Right kidney (tissue), 1 donor: ENCODE results near the gene SAMD4A.

ENCODE experiments used
- DNase-seq: peaks from one replicate; pipeline ENCODE4 v3.0.0-alpha.2; 2016

The SAMD4A gene

DNA sequence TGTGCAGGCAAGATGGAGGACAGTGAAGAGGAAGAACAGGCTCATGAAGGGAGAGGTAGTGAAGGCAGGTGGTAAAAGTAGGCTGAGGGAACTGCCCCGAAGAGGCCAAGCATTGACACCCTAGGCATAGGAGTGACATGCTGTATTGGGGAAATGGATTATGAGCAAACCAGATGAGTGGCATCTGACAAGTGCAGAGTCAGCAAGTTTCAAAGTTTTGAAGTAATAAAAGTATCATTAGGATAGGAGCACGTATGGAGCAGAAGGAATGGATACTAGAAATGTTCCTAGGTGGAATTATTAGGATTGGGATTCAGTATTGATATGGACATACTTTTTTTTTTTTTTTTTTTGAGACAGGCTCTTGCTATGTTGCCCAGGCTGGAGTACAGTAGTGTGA is 139.8 kb downstream of the SAMD4A start:
- DNase-seq = no peak

DNA sequence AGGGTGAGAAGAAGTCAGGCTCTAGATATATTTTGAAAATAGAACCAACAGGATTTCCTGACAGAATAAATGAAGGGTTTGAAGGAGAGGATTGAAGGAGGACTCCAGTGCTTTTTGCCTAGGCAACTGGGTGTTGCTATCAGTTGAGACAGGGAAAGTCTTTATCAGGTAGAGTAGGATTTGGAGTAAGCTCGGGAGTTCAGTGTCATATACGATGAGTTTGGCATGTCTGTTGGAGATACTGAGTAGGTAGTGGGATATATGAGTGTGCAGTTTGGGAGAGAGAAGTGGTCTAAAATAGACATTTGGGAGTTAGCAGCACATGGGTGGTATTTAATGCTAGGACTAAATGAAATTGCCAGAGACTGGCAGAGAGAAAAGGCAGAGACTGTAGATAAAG is 141.2 kb downstream of the SAMD4A start:
- DNase-seq = no peak

DNA sequence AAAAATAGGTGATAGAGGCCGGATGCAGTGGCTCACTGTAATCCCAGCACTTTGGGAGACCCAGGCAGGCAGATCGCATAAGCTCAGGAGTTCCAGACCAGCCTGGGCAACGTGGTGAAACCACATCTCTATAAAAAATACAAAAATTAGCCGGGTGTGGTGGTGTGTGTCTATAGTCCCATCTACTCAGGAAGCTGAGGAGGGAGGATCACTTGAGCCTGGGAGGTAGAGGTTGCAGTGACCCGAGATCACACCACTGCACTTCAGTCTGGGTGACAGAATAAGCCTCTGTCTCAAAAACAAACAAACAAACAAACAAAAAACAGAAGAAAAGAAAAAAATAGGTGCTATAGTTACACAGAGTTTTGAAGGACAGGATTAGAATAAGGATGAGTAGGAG is 142.1 kb downstream of the SAMD4A start:
- no peak for DNase-seq

DNA sequence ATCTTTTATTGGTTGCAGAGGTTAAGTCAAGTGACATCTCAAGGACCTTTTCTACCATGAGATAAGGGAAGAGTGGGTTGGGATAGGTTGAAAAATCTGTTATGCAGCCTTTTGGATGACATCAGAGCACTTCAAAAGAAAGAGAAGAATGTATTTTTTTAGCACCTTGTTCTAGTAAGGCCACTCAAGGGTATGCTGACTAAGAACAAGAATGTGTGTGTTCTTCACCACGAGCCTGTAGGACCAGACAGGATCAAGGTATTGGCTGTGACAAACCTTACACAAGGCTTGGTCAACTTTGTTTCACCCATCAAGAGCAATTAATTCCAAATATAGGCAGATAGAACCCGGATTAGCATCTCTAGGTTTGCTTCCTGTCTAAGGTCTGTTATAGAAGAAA is 142.5 kb downstream of the SAMD4A start:
- no peak for DNase-seq

DNA sequence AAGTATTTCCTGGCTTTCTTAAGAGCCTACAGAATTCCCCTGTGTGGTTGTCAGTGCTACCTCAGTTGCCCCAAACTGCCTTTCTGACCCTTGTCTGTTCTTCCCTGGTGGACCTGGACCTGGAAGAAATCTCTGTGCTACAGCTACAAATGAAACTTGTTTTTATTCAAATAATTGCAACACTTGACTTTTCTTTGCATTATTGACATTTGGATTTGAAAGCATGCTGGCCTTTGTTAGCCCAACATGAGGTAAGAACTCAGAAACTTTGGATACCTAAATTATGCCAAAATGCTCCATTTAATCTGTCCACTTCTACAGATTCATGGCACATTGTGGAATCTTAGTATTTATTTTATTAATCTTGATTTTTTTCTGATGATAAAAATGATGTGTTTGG is 142.9 kb downstream of the SAMD4A start:
- DNase-seq = no peak

DNA sequence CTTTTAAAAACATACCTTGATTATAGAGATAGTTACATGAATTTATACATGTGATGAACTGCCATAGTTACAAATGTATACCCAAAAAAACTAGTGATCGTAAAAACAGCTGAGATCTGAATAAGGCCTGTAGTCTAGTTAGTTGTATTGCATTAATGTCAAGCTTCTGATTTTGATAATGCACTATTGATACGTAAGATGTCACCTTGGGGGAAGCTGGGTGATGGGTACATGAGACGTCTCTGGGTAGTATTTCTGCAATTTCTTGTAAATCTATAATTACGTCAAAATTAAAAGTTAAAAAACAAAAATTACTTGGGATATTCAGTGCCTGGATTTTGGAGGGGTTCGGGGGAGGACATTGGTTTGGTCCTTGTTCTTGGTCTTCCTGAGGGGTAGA is 144.4 kb downstream of the SAMD4A start:
- DNase-seq = no peak

DNA sequence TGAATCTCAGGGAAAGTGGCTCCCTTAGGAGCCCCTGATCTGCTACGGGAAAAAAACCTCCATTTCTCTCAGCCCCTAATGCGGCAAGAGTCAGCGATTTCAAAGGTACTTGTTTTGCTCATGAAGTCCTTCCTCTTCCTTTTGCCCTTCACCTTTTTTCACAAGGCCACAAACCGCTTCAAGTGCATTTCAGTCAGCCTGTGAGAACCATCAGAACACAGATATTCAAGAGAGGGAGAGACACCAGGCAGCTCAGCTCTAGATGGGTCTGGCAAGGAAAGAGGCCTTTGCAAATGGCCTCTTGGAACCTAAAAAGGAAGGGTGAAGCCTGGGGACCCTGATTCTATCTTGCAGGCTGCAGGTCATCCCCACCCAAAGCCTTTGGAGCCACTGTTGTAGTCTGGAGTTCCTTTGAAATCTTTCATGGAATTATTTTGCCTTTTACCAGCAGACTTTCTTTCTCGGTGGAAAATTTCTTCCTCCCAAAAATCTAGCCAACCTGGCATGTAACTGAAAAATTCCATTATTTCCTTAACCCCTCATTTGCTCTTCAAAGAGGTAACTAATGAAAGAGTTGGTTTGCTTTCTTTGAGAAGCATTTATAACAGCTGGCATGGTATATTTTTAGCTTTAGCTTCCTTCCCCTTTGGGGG is 145.0 kb downstream of the SAMD4A start:
- no peak for DNase-seq

DNA sequence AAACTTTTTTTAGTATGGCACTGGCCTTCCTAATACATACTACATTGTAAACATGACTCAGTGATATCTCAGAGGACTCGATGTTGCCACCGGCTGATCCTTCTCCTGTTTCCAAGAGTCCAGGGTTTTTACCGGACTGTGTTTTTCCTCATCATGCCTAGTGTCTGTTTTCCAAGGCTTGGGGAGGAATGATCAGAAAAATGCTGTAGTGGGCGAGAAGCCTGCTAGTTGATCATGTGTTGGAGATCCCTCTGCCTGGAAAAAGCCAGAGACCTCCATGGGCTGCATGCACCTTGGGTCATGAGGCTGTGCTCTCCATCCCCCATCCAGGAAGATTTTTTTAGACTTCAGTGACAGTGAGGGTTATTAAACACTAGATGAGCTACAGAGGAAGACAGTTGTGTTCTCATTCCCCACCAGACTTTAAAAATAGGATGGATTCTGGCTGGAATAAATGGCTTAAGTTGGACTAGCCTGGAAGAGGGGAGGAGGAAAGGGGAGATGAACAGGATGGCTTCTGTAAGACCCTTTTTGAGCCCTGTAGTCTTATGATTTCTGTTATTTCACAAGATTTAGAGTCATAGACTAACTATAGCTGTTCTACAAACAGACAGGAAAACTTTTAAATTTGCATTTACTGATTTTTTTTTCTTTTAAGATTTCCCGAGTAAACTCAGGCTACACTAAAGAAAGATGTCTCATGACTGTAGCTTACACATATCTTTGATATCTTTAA is 145.7 kb downstream of the SAMD4A start:
- DNase-seq = no peak

DNA sequence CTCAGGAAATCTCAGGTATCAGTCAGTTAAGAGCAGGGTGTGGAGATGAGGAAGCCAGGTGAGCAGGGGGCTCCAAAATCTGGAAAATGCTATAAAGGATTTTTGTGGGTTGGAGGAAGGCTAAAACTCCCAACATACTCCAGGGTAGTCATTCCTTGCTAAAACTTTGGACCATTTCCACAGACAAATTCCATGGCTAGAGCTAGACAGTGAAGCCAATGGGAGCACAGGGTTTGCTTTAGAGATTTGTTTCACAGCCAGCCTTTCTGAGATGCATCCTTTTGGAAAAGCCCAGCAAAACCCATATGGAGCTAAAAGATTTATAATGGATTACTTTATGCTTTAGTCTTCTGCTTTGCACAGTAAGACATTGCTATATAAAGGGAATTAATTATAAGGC is 146.5 kb downstream of the SAMD4A start:
- no peak for DNase-seq

DNA sequence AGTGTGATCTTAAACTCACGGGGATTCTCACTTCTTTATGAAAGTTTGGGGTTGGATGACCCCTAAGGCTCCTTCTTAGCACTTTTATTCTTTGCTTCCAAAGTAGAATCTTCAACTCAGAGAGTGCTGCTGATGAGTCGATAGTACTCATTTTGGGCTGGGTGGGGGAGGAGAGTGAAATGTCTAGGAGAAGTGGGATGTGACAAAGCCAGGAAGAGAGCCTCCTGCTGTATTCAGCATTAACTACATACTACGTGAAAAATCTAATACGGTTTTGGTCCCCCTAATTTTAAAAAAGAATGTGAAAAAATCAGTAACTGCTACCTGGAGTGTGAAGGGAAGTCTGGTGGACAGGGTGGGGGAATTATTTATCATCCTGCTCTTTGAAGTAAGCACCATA is 148.3 kb downstream of the SAMD4A start:
- DNase-seq = no peak

DNA sequence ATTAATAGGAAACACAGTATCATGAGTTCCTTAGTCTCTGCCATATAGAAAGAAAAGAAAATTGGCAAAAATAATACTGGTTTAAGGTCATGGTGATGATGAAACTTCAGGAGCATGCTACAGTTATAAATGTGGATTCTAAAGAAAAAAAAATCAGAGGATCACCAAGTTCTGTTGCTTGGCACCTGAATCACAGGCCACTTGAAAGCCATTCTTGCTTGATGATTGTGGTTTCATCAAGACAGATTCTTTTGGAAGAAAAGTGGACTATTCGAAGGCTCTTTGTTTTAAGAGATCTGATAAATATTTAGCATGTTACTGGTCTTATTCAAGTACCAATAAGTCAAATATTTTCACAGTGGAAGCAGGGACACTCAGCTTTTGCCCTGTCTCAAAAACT is 148.9 kb downstream of the SAMD4A start:
- DNase-seq = no peak

DNA sequence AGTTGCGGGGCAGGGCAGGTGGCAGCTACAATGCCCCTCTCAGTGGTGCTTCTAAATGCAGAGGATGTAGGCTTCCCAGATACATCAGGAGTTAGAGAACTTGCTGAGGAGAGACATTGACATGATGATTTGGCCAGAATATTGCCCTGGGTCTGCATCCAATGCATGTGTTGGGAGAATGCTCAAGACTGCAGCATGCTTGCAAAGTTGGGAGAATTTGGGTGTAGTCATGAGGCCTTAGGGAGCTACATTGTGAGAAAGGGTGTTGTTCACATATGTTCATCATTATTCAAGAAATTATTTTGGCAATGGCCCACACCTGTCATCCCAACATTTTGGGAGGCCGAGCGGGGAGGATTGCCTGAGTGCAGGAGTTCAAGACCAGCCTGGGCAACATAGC is 149.9 kb downstream of the SAMD4A start:
- DNase-seq = no peak

DNA sequence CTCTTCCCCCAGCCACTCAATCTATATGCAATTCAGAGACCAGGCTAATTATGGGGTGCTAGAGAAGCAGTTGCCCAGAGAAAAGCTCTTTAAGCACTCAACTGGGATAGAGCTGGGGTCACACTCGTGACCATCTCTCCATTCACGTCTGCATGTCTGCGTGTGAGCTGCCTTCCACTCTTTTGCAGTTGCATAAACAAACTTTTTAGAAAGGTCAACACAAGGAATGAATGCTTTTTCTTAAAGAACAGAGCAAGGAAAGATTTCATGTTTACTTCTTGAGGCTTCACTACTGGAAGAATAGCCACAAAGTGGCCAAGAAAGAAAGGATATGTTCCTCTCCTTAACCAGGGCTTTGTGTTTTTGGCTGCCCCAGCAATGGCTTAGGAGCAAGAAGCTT is 151.1 kb downstream of the SAMD4A start:
- DNase-seq = no peak

DNA sequence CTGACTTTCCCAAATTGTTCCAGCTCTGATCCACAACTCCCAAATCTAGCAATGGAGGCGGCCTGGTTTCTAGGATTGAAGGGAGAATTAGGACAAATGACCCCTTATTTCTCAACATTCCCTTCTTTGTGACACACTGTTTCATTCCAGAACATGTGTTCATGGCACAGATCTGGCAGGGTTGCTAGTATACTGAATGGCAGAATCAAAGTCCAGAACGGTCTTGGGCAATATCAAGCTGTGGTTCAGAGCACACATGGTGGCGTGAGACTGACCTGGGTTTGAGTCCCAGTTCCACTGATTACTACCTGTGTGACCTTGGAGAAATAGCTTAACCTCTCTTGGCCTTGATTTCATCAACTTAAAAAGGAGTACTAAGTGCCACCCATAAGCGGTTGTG is 152.5 kb downstream of the SAMD4A start:
- no peak for DNase-seq

DNA sequence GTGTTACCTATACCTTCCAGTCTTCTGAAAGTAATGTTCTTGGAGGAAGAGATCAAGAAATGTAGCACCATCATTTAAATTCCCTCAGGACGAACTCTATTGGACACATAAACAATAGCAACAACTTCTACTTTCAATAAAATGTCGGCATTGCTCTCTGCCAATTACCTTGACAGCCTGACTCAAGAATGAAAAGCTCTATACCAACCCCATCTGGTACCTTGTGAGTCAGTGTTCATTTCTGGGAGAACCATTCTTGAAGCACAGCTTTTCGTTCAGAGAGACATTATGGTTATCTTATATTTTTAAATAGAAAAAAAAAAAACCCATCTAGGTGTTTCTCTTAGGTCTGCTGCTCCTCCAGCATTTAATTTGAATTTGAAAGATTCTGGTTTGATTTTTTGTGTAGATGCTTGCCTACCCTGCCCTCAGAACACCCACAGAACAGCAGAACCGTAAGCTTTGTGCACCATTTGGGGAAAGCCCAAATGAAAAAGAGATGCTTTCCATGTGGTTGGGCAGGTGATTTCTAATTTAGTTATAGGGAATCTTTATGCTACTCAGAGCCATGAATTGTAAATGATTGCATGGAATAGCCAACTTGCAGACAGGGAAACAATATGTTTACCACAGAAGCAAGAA is 156.0 kb downstream of the SAMD4A start:
- DNase-seq = no peak

DNA sequence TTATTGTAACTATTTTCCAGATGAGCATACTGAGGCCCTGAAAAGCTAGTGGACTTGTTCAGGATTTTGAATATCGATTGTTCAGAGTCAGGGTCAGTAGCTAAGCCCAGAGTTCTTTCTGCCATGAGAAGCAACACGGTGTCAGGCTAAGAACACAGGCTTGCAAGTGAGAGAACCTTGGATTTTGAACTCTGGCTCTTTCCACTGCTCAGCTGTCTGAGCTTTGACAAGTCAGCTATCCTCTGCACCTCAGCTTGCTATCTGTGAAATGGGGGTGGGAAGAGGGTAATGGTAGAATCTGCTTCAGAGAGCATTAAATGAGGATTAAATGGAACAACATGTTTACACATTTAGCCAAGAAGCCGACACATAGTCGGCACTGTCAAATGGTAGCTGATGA is 157.2 kb downstream of the SAMD4A start:
- no peak for DNase-seq

DNA sequence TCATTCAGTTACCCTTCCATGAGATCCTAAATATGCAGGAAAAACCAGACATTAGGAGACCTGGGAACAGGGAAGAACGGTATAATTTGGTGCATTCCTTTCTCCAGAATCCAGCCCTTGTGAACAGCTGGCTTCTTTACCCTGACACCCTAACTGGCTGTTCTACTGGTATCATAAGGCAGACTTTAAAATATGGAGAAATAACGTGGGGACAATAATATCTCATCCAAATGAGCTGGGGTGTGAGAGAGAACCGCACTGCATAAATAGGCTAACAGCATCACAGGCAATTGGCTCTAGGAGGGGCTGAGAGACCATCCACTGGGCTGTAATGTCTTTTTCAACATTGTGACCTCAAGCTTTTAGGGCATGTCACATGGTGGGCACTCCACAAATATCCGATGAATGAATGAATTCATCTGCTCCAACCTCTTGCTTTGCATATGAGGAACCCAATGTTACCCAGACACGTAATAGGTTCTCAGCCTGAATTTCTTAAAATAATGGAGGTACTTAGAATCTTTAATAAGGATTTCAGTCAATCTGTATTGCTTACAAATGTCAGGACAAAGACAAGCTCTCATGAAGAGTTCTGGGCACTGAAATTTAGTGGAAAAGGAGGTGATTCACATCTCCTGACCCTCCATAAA is 157.9 kb downstream of the SAMD4A start:
- DNase-seq = no peak

DNA sequence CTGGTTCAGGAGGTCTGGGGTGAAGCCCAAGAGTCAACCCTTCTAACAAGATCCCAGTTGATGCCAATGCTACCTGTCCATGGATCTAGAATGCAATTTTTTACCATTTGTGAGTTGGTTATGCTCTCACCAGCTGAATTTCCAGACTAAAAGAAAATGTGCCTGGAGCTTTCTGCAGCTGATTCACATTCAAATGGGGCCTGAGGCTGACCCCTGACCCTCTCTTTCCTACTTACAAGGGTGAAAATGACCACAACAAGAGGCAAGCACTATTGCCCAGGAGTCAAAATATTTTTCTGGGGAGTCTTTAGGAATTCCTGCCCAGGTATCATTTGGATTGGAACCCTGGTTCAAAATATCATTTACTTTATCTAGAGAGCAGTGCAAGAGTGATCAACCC is 159.1 kb downstream of the SAMD4A start:
- DNase-seq = no peak

DNA sequence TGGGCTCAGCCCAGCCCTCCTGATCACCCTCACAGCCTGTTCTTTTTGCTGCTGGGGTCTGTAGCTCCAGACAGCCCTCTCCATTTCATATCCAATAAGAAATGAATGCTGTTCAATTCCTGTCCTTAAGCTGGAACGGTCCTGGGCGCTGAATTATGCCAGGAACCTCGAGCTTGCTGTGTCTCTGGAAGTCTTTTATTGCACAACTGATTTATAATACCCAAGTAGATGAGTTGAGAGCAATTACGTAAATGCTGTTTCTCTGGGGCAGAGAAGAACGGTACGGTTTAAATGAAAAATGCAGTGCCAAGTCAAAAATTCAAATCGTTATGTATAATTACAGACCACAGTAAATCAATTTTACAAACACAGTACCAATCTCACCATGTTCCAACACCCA is 161.0 kb downstream of the SAMD4A start:
- no peak for DNase-seq

DNA sequence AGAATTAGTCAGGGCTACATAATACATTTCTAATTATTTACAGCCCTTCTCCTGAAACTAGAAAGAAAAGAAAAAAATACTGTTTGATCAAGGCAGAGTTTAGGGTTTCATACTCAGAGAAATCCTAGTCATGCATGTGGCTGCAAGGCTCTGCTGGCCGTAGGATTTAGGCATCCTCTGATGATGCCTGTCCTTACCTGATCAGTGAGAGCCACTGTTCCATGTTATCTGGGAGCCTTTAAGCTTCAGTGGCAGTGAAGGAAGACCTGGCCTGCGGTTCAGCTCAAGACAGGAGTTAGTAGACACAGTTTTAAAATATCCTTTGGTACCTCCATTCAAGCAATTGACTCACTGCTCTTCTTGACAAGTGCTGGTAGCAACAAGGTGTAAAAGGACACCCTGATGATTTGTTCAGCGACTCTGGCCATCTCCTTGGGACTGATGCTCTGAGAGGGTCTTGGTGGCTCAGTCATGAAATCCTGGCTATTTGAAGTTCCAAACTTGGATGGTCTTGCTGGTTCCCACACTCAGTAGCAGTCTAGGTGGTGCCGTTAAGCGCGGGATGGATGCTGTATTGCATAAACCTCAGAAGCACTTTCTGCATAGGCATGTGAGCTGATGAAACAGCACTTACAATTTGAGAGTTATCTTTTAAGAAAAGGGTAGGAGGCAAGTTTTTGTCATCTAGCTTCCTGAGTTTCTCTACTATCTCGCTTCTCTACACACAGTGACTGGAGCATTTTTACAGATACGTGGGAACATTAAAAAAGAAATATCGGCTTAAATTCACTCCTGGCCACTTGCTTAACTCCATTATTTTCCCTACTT is 162.0 kb downstream of the SAMD4A start:
- DNase-seq = no peak

DNA sequence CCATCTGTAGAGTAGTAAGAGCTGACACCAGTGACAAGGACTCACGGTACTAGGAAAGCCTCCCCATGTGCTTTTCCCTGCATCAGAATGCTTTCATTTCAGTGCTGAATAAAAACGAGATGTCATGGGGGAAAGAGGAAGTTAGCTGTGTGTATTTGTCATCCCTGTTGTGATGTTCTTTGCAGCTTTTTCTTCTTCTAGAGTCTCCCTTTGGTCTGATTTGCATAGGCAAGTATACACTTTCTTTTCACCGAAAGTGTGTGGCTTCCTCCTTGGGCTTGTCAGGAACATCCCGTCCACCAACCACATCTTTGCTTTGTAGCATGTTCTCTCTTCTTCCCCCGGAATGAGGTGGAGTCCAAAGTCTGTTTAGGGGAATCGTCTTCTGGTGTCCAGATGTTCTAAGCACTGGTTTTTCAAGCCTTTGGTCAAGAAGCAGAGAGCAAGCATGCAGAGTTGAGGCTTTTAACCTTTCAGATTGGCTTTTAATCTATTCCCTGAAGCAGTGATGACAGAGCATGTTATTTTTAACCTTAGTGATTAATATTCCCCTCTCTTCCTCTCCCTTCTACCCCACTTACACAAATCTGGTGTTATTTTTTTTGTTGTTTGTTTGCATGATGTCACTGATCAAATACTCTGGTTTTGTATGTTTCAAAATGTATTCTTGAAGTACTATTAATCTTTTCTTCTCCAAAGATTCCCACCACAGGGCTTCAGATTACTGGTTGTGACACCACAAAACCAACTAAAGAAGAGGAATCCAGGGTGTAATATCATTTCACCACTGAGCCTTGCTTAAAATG is 163.4 kb downstream of the SAMD4A start:
- DNase-seq = no peak

DNA sequence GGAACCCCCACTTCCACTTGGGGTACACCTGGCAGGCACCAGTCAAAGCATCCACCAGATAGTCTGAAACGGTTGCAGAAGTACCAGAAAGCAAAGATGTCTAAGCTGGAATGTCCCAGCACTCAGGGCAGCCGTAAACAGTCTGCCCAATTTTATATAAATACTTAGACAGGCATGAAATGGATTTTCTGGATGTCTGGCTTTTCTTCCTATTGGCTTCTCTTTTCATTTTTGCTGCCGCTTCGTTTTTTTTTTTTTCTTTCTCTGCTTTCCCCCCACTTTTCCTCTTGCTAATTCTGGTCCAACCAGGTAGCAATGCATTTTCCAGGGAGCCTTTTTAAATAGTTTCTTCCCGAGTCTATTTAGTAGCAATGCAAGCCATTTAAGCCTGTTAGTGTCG is 168.0 kb downstream of the SAMD4A start:
- DNase-seq = no peak
